ENCODE data around the gene MTX3. TPM values are rescaled to one million over a fixed set of nuclear protein-coding genes. Genes with fewer than 3 reads are reported as not detected.

The MTX3 gene
- total RNA-seq, 1 experiment from 2014 or later = 34.6 TPM

GRCh38 chr5:79974886-79975285 lies 16.2 kb downstream of the MTX3 start:
- ATAC-seq = peak; percentile 30; the same call in 1 of the 2 replicates
- Mint-ChIP-seq H3K4me3 (no peak overlapping the region), H3K36me3 (peaks cover 20% of the 10 kb centered on the region), H3K27ac (peak overlapping the region; percentile 29; the same call in 1 of the 2 replicates), H3K9me3 (no peaks in the 10 kb centered on the region), H3K27me3 (ENCODE audit: low read depth) (no peaks in the 10 kb centered on the region), H3K4me1 (no peaks in the 10 kb centered on the region)
- CTCF ChIA-PET = interaction anchor here (1.2 to 1.8 kb wide), 2 partner anchors 81 to 109 kb away, joined by 3 to 6 read pairs; no protein-coding TSS in a partner anchor
- DNase-seq (ENCODE audit: low spot score) = no peak
- no peak for TF ChIP-seq MYBL2 (CRISPR knock-in tag; IDR thresholded peaks at IDR 0.05)
- no peak for TF ChIP-seq ZNF671 (CRISPR knock-in tag; IDR thresholded peaks at IDR 0.05)
- POLR2A ChIA-PET = no interaction called here

- DNase-seq (ENCODE audit: low spot score) (no peak), ATAC-seq (no peak)
- ChIA-PET POLR2A (no interaction called here), CTCF (no interaction called here)
- TF ChIP-seq ETV6 (CRISPR knock-in tag; IDR thresholded peaks at IDR 0.05) = no peak
- TF ChIP-seq FOXP1 (CRISPR knock-in tag; IDR thresholded peaks at IDR 0.05; ENCODE audit: borderline replicate concordance) = no peak
- no peak for TF ChIP-seq TEAD1 (CRISPR knock-in tag; IDR thresholded peaks at IDR 0.05)
- no peak for TF ChIP-seq IRF1 (CRISPR knock-in tag; IDR thresholded peaks at IDR 0.05)
- TF ChIP-seq SP1 (CRISPR knock-in tag; conservative IDR thresholded peaks at IDR 0.05) = no peak
- TF ChIP-seq, protein P1, sequence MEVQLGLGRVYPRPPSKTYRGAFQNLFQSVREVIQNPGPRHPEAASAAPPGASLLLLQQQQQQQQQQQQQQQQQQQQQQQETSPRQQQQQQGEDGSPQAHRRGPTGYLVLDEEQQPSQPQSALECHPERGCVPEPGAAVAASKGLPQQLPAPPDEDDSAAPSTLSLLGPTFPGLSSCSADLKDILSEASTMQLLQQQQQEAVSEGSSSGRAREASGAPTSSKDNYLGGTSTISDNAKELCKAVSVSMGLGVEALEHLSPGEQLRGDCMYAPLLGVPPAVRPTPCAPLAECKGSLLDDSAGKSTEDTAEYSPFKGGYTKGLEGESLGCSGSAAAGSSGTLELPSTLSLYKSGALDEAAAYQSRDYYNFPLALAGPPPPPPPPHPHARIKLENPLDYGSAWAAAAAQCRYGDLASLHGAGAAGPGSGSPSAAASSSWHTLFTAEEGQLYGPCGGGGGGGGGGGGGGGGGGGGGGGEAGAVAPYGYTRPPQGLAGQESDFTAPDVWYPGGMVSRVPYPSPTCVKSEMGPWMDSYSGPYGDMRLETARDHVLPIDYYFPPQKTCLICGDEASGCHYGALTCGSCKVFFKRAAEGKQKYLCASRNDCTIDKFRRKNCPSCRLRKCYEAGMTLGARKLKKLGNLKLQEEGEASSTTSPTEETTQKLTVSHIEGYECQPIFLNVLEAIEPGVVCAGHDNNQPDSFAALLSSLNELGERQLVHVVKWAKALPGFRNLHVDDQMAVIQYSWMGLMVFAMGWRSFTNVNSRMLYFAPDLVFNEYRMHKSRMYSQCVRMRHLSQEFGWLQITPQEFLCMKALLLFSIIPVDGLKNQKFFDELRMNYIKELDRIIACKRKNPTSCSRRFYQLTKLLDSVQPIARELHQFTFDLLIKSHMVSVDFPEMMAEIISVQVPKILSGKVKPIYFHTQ (CRISPR knock-in tag; IDR thresholded peaks at IDR 0.05) = no peak
- TF ChIP-seq MXD4 (CRISPR knock-in tag; IDR thresholded peaks at IDR 0.05; ENCODE audit: borderline replicate concordance) = no peak
- no peak for TF ChIP-seq PREB (CRISPR knock-in tag; IDR thresholded peaks at IDR 0.05; ENCODE audit: borderline replicate concordance)
- no peak for TF ChIP-seq OVOL2 (CRISPR knock-in tag; IDR thresholded peaks at IDR 0.05; ENCODE audit: borderline replicate concordance)
- TF ChIP-seq ZNF532 (CRISPR knock-in tag; IDR thresholded peaks at IDR 0.05; ENCODE audit: borderline replicate concordance) = no peak
- no peak for TF ChIP-seq E2F5 (CRISPR knock-in tag; IDR thresholded peaks at IDR 0.05)
- TF ChIP-seq, protein P2, sequence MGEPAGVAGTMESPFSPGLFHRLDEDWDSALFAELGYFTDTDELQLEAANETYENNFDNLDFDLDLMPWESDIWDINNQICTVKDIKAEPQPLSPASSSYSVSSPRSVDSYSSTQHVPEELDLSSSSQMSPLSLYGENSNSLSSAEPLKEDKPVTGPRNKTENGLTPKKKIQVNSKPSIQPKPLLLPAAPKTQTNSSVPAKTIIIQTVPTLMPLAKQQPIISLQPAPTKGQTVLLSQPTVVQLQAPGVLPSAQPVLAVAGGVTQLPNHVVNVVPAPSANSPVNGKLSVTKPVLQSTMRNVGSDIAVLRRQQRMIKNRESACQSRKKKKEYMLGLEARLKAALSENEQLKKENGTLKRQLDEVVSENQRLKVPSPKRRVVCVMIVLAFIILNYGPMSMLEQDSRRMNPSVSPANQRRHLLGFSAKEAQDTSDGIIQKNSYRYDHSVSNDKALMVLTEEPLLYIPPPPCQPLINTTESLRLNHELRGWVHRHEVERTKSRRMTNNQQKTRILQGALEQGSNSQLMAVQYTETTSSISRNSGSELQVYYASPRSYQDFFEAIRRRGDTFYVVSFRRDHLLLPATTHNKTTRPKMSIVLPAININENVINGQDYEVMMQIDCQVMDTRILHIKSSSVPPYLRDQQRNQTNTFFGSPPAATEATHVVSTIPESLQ (CRISPR knock-in tag; IDR thresholded peaks at IDR 0.05) = no peak
- no peak for TF ChIP-seq ZNF138 (CRISPR knock-in tag; conservative IDR thresholded peaks at IDR 0.05)
- H3K27ac Mint-ChIP-seq = peak overlapping the region; percentile 6; the same call in 1 of the 2 replicates
- peaks cover 16% of the 10 kb centered on the region for H3K36me3 Mint-ChIP-seq
- H3K4me1 Mint-ChIP-seq = no peaks in the 10 kb centered on the region
- no peaks in the 10 kb centered on the region for H3K27me3 Mint-ChIP-seq (ENCODE audit: low read depth)
- H3K4me3 Mint-ChIP-seq = no peak overlapping the region
- no peaks in the 10 kb centered on the region for H3K9me3 Mint-ChIP-seq
Observed at GRCh38 chr5:79973996-79974395, 17.1 kb downstream of the MTX3 start.
